Measurements from ENCODE around the gene SLC25A24.

- TF ChIP-seq CTCF (CRISPR knock-in tag; IDR thresholded peaks at IDR 0.05) (no peak), PHF21A (CRISPR knock-in tag; IDR thresholded peaks at IDR 0.05) (no peak), ESRRA (CRISPR knock-in tag; IDR thresholded peaks at IDR 0.05; ENCODE audit: low read depth) (no peak), CBX5 (CRISPR knock-in tag; IDR thresholded peaks at IDR 0.05; ENCODE audit: borderline replicate concordance) (no peak), CREBL2 (CRISPR knock-in tag; IDR thresholded peaks at IDR 0.05; ENCODE audit: borderline replicate concordance) (no peak), ATF2 (CRISPR knock-in tag; IDR thresholded peaks at IDR 0.05) (no peak), PATZ1 (CRISPR knock-in tag; IDR thresholded peaks at IDR 0.05) (no peak), SIX4 (CRISPR knock-in tag; IDR thresholded peaks at IDR 0.05) (no peak), IRX3 (CRISPR knock-in tag; IDR thresholded peaks at IDR 0.05; ENCODE audit: borderline replicate concordance, low read depth) (no peak), TEAD3 (CRISPR knock-in tag; optimal IDR thresholded peaks at IDR 0.05; ENCODE audit: borderline replicate concordance) (no peak)
- TF ChIP-seq, protein P1, sequence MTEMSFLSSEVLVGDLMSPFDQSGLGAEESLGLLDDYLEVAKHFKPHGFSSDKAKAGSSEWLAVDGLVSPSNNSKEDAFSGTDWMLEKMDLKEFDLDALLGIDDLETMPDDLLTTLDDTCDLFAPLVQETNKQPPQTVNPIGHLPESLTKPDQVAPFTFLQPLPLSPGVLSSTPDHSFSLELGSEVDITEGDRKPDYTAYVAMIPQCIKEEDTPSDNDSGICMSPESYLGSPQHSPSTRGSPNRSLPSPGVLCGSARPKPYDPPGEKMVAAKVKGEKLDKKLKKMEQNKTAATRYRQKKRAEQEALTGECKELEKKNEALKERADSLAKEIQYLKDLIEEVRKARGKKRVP (CRISPR knock-in tag; IDR thresholded peaks at IDR 0.05): no peak
- TF ChIP-seq, protein P2, sequence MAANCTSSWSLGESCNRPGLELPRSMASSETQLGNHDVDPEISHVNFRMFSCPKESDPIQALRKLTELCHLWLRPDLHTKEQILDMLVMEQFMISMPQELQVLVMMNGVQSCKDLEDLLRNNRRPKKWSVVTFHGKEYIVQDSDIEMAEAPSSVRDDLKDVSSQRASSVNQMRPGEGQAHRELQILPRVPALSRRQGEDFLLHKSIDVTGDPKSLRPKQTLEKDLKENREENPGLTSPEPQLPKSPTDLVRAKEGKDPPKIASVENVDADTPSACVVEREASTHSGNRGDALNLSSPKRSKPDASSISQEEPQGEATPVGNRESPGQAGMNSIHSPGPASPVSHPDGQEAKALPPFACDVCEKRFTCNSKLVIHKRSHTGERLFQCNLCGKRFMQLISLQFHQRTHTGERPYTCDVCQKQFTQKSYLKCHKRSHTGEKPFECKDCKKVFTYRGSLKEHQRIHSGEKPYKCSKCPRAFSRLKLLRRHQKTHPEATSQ (CRISPR knock-in tag; IDR thresholded peaks at IDR 0.05; ENCODE audit: borderline replicate concordance): no peak
- TF ChIP-seq, protein P3, sequence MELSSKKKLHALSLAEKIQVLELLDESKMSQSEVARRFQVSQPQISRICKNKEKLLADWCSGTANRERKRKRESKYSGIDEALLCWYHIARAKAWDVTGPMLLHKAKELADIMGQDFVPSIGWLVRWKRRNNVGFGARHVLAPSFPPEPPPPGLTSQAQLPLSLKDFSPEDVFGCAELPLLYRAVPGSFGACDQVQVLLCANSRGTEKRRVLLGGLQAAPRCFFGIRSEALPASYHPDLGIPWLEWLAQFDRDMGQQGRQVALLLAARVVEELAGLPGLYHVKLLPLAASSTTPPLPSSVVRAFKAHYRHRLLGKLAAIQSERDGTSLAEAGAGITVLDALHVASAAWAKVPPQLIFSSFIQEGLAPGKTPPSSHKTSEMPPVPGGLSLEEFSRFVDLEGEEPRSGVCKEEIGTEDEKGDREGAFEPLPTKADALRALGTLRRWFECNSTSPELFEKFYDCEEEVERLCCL (CRISPR knock-in tag; IDR thresholded peaks at IDR 0.05; ENCODE audit: borderline replicate concordance): no peak
Observed at GRCh38 chr1:108109295-108109973, 90.7 kb downstream of the SLC25A24 start.

Data from HepG2 (cell line).